K562 (cell line): ENCODE measurements around the gene SYT1. TPM values are rescaled to one million over a fixed set of nuclear protein-coding genes. Genes with fewer than 3 reads are reported as not detected.

Experiments
- ATAC-seq: fragments of 200-7000 bp; cut with Tn5 transposase; 3 replicates; pipeline ENCODE4 v1.9.1; 2020; ENCODE audit warnings: moderate library complexity
- BruUV-seq: library from RNA; stranded (reverse); fragments of 400-500 nt; replicated peaks from 2 replicates; lab custom pipeline; 2021; lab: Mats Ljungman, UMichigan
- CTCF ChIA-PET: fragments of 300-600 bp; formaldehyde crosslinking; extraction: SDS; loops from one replicate; lab custom pipeline; 2021; ENCODE audit warnings: low intra/inter-chr PET ratio; lab: Yijun Ruan, JAX
- POLR2A ChIA-PET: fragments of 300-600, 350-650 bp; sonication (Branson Sonifier 250); formaldehyde crosslinking; extraction: SDS; loops from one replicate; lab custom pipeline; 2021; ENCODE audit warnings: antibody characterized with exemption, inconsistent platforms; lab: Yijun Ruan, JAX
- DNase-seq, 4 experiments: peaks; one replicate each; pipeline versions ENCODE4 v3.0.0 to v3.0.0-alpha.2; 2011 to 2018; ENCODE audit warnings: low spot score in 3 of 4, mixed read lengths in 3 of 4; ENCODE audit errors: extremely low read depth in 1 of 4
- FAIRE-seq: peaks from 2 replicates; lab custom pipeline; 2011; peaks lifted over from hg19 to GRCh38; lab: Jason Lieb, UNC
- H2AFZ ChIP-seq: 2 replicates; pipeline ENCODE4 v1.6.0; 2011; ENCODE audit warnings: low read depth, low read length, control low read depth, inconsistent platforms
- H3K27ac ChIP-seq: fragments of 200-600 bp; 3 replicates; pipeline ENCODE4 v1.8.0; 2011; ENCODE audit warnings: low read depth, mild to moderate bottlenecking, control low read depth, inconsistent platforms, low read length, moderate library complexity, mixed read lengths; ENCODE audit errors: extremely low read depth
- H3K27me3 ChIP-seq, 2 experiments: fragments of 300-600 bp in 1 of 2; 2 replicates in 1 of 2; 3 replicates in 1 of 2; pipeline versions ENCODE4 v1.6.0 to v1.8.0; 2011; ENCODE audit warnings: inconsistent platforms in 2 of 2, low read length in 2 of 2, mild to moderate bottlenecking in 1 of 2, mixed read lengths in 1 of 2, moderate library complexity in 1 of 2; ENCODE audit not compliant: control insufficient read depth in 2 of 2, insufficient read depth in 2 of 2
- H3K36me3 ChIP-seq: fragments of 300-600 bp; 3 replicates; pipeline ENCODE4 v1.8.0; 2011; ENCODE audit warnings: mild to moderate bottlenecking, low read length, inconsistent platforms; ENCODE audit not compliant: control insufficient read depth, insufficient read depth
- H3K4me1 ChIP-seq, 2 experiments: fragments of 200-600 bp in 1 of 2; replicated peaks in 1 of 2; 2 replicates in 1 of 2; 3 replicates in 1 of 2; pipeline versions ENCODE4 v1.5.1 to v1.8.0; 2011; ENCODE audit warnings: inconsistent platforms in 2 of 2, low read length in 2 of 2, mild to moderate bottlenecking in 1 of 2, mixed read lengths in 1 of 2, moderate library complexity in 1 of 2; ENCODE audit not compliant: control insufficient read depth in 2 of 2, insufficient read depth in 2 of 2
- H3K4me2 ChIP-seq: 2 replicates; pipeline ENCODE4 v1.6.1; 2011; ENCODE audit warnings: low read length, control low read depth, inconsistent platforms, mixed read lengths; ENCODE audit not compliant: insufficient read depth
- H3K4me3 ChIP-seq: fragments of 200-600 bp; sonication (generic), shearing (Covaris generic); 2 replicates; pipeline ENCODE4 v1.5.1; 2016; ENCODE audit warnings: control low read depth, inconsistent platforms
- H3K79me2 ChIP-seq: fragments of 200-600 bp; 3 replicates; pipeline ENCODE4 v1.8.0; 2011; ENCODE audit warnings: low read length, inconsistent platforms; ENCODE audit not compliant: control insufficient read depth, insufficient read depth
- H3K9ac ChIP-seq, 2 experiments: 2 replicates each; pipeline versions ENCODE4 v1.6.0 to v1.6.1; 2011; ENCODE audit warnings: low read depth in 2 of 2, low read length in 2 of 2, control low read depth in 1 of 2, inconsistent platforms in 1 of 2, mild to moderate bottlenecking in 1 of 2, mixed read lengths in 1 of 2; ENCODE audit not compliant: insufficient read depth in 1 of 2
- H3K9me1 ChIP-seq: one replicate; pipeline ENCODE4 v1.6.0; 2011; ENCODE audit warnings: inconsistent platforms, mild to moderate bottlenecking, low read length, moderate library complexity; ENCODE audit not compliant: control insufficient read depth, insufficient read depth
- H3K9me3 ChIP-seq: replicated peaks from 2 replicates; pipeline ENCODE4 v1.5.1; 2011; ENCODE audit warnings: low read depth, low read length, inconsistent platforms; ENCODE audit not compliant: control insufficient read depth, insufficient read depth
- H4K20me1 ChIP-seq: replicated peaks from 2 replicates; pipeline ENCODE4 v1.6.1; 2011; ENCODE audit warnings: low read length, inconsistent platforms, mixed read lengths; ENCODE audit not compliant: control insufficient read depth, insufficient read depth
- EP300 ChIP-seq: IDR thresholded peaks from 2 replicates; pipeline ENCODE4 v1.6.1; 2012; ENCODE audit warnings: low read length, improper control_type of control experiment
- FOXA3 ChIP-seq, 2 experiments: fragments of 450-650 bp in 1 of 2; sonication (generic) in 1 of 2; formaldehyde crosslinking; IDR thresholded peaks in 1 of 2; conservative IDR thresholded peaks in 1 of 2; 2 replicates each; pipeline versions ENCODE4 v1.4.0 to v1.8.0; 2020 to 2022; ENCODE audit warnings: mild to moderate bottlenecking in 2 of 2, missing genetic modification reagents in 1 of 2
- PCBP1 ChIP-seq: fragments of 200-400 bp; formaldehyde crosslinking; IDR thresholded peaks from 2 replicates; pipeline ENCODE4 v1.6.1; 2018; ENCODE audit warnings: mild to moderate bottlenecking, low read depth, low read length; ENCODE audit not compliant: poor library complexity, severe bottlenecking
- PML ChIP-seq: IDR thresholded peaks from 2 replicates; pipeline ENCODE4 v1.6.1; 2012; ENCODE audit warnings: low read length, inconsistent platforms
- RHOXF2B ChIP-seq: fragments of 250-450 bp; sonication (Bioruptor Pico); conservative IDR thresholded peaks from 2 replicates; pipeline ENCODE4 v1.5.1; 2021
- RNF2 ChIP-seq: sonication (generic); IDR thresholded peaks from 2 replicates; pipeline ENCODE4 v1.6.1; 2016
- TBP ChIP-seq: optimal IDR thresholded peaks from 2 replicates; pipeline ENCODE3; 2011; ENCODE audit warnings: low read depth, low read length, improper control_type of control experiment
- ZFP30 ChIP-seq: fragments of 250-450 bp; sonication (Bioruptor Pico); IDR thresholded peaks from 2 replicates; pipeline ENCODE4 v1.8.0; 2022; ENCODE audit warnings: moderate library complexity, mild to moderate bottlenecking, inconsistent platforms, borderline replicate concordance
- ZFX ChIP-seq: sonication (generic); formaldehyde crosslinking; IDR thresholded peaks from 2 replicates; pipeline ENCODE4 v1.8.0; 2022; ENCODE audit warnings: mild to moderate bottlenecking, missing genetic modification reagents, moderate library complexity
- ZNF217 ChIP-seq: sonication (generic); formaldehyde crosslinking; IDR thresholded peaks from 2 replicates; pipeline ENCODE4 v1.8.0; 2022; ENCODE audit warnings: mild to moderate bottlenecking, missing genetic modification reagents
- WGBS: fragments of 100-300 bp; shearing (Covaris generic); methylation state at CpG from one replicate; pipeline ENCODE4 v1.1.6; 2016; ENCODE audit warnings: low coverage, mixed read lengths; ENCODE audit not compliant: insufficient coverage; ENCODE audit errors: missing lambda C conversion rate; 5-methylcytosine and 5-hydroxymethylcytosine counted together
- in situ Hi-C: fragments of 300-500 bp; cut with MboI; formaldehyde crosslinking; loops from 4 replicates; pipeline ENCODE4 v1.15.0; 2018; ENCODE audit warnings: inconsistent platforms, mixed read lengths
- intact Hi-C: fragments of 100-400 bp; cut with micrococcal nuclease; formaldehyde crosslinking; loops from 2 replicates; pipeline ENCODE4 v1.14.2; 2022
- polyA plus RNA-seq, 8 experiments: library from polyadenylated mRNA; depleted of rRNA in 4 of 8; stranded (reverse) in 5 of 8; unstranded in 3 of 8; fragments of >200 nt; fragmentation: Nextera tagmentation in 2 of 8; fragmentation: Illumina TruSeq in 1 of 8; extraction: Ambion mirVana in 2 of 8; extraction: Trizol in 1 of 8; gene quantifications; 2 replicates each; pipeline versions ENCODE4 v1.2.1 to v1.2.3, GENCODE V29; 2011 to 2014; ENCODE audit warnings: inconsistent platforms in 1 of 8, missing spikeins in 1 of 8
- total RNA-seq, 7 experiments: library from RNA; depleted of rRNA in 6 of 7; stranded (reverse); fragments of >200 nt in 6 of 7; fragmentation: Illumina TruSeq in 2 of 7; extraction: Trizol in 2 of 7; gene quantifications; 2 replicates each; pipeline versions ENCODE4 v1.2.1 to v1.2.3, GENCODE V29; 2011 to 2021; ENCODE audit warnings: low replicate concordance in 1 of 7
- TF ChIP-seq, protein P1 (sequence below), 2 experiments: fragments of 200-800 bp in 1 of 2; sonication (Bioruptor generic) in 1 of 2; sonication (generic) in 1 of 2; formaldehyde crosslinking in 1 of 2; IDR thresholded peaks in 1 of 2; conservative IDR thresholded peaks in 1 of 2; 2 replicates each; pipeline versions ENCODE4 v1.5.0 to v1.6.1; 2016 to 2020; ENCODE audit warnings: missing compliant biosample characterization in 1 of 2, missing genetic modification characterization in 1 of 2, missing genetic modification reagents in 1 of 2
- TF ChIP-seq, protein P2 (sequence below): sonication (generic); formaldehyde crosslinking; IDR thresholded peaks from 2 replicates; pipeline ENCODE4 v1.8.0; 2022; ENCODE audit warnings: mild to moderate bottlenecking, missing genetic modification reagents

Gene SYT1
- total and polyA plus RNA-seq, 9 of the 15 experiments (the other 6 are each of a cell fraction or from before 2014, with no cell fraction given): 0.03 to 0.13 (median 0.07) TPM; not detected in 4

DNA sequence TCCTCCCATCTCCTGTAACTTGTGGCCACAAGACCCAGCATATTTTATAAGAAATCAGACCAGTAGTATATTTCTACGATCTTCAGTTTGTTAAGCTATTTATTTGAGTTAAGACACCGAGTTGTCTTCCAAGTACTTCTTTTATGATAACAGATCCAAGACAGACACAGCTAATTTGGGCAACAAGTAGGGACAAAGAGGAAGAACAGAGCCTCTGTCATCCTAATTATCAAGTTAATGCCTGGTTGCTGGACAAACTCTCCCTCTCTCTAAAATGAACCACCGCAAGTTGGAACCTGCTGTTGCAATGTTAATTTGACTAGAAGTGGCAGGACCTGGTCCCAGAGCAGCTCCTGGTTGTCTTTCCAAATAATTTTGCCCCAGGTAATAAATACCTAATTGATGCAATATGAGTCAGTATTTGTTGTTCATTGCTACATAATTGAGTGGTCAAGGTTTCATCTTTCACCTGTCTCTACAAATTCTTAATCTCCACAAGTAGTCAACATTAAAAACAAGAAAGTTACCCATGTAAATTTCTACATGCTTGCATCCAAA lies 502.5 kb downstream of the SYT1 start:
- no peaks in the 10 kb centered on the region for H3K9me3 ChIP-seq
- ATAC-seq (no peak), FAIRE-seq (no peak)
- no peak overlapping the region for H3K4me2 ChIP-seq
- H3K4me3 ChIP-seq: no peak overlapping the region
- no peaks in the 10 kb centered on the region for H3K27me3 ChIP-seq
- ChIA-PET CTCF (no interaction called here), POLR2A (no interaction called here)
- H4K20me1 ChIP-seq: no peaks in the 10 kb centered on the region
- TF ChIP-seq EP300 (no peak), RNF2 (no peak), ZFX (no peak), TBP (no peak), ZFP30 (CRISPR knock-in tag) (no peak), PML (no peak), FOXA3 (CRISPR knock-in tag; conservative IDR thresholded peaks at IDR 0.05 in 1 of 2, IDR thresholded peaks at IDR 0.05 in 1 of 2) (no peak), ZNF217 (CRISPR knock-in tag) (no peak), PCBP1 (no peak), RHOXF2B (CRISPR knock-in tag) (no peak)
- TF ChIP-seq, protein P1, sequence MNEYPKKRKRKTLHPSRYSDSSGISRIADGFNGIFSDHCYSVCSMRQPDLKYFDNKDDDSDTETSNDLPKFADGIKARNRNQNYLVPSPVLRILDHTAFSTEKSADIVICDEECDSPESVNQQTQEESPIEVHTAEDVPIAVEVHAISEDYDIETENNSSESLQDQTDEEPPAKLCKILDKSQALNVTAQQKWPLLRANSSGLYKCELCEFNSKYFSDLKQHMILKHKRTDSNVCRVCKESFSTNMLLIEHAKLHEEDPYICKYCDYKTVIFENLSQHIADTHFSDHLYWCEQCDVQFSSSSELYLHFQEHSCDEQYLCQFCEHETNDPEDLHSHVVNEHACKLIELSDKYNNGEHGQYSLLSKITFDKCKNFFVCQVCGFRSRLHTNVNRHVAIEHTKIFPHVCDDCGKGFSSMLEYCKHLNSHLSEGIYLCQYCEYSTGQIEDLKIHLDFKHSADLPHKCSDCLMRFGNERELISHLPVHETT (CRISPR knock-in tag; conservative IDR thresholded peaks at IDR 0.05 in 1 of 2, IDR thresholded peaks at IDR 0.05 in 1 of 2): no peak
- TF ChIP-seq, protein P2, sequence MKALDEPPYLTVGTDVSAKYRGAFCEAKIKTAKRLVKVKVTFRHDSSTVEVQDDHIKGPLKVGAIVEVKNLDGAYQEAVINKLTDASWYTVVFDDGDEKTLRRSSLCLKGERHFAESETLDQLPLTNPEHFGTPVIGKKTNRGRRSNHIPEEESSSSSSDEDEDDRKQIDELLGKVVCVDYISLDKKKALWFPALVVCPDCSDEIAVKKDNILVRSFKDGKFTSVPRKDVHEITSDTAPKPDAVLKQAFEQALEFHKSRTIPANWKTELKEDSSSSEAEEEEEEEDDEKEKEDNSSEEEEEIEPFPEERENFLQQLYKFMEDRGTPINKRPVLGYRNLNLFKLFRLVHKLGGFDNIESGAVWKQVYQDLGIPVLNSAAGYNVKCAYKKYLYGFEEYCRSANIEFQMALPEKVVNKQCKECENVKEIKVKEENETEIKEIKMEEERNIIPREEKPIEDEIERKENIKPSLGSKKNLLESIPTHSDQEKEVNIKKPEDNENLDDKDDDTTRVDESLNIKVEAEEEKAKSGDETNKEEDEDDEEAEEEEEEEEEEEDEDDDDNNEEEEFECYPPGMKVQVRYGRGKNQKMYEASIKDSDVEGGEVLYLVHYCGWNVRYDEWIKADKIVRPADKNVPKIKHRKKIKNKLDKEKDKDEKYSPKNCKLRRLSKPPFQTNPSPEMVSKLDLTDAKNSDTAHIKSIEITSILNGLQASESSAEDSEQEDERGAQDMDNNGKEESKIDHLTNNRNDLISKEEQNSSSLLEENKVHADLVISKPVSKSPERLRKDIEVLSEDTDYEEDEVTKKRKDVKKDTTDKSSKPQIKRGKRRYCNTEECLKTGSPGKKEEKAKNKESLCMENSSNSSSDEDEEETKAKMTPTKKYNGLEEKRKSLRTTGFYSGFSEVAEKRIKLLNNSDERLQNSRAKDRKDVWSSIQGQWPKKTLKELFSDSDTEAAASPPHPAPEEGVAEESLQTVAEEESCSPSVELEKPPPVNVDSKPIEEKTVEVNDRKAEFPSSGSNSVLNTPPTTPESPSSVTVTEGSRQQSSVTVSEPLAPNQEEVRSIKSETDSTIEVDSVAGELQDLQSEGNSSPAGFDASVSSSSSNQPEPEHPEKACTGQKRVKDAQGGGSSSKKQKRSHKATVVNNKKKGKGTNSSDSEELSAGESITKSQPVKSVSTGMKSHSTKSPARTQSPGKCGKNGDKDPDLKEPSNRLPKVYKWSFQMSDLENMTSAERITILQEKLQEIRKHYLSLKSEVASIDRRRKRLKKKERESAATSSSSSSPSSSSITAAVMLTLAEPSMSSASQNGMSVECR: no peak
- TF ChIP-seq, all 486 proteins: peak for 0
- Histone ChIP-seq H3K27ac (no peak overlapping the region), H3K36me3 (no peaks in the 10 kb centered on the region), H3K79me2 (no peaks in the 10 kb centered on the region), H3K4me1 (no peaks in the 10 kb centered on the region), H3K9me1 (no peaks in the 10 kb centered on the region), H2AFZ (no peak overlapping the region), H3K9ac (no peak overlapping the region)
- intact Hi-C loops (no loop called here), in situ Hi-C loops (no loop called here)
- 12% methylated on average over 3 of the region's 3 CpGs for WGBS
- no TSS peak for BruUV-seq
- DNase-seq: no peak
